Nephron (organoid): ENCODE data around the gene OTOP3.
A peak's percentile ranks its signal among the peaks of the same experiment; 100 is the strongest.

Source experiments
- H3K27ac Mint-ChIP-seq, 3 experiments: 2 replicates each; pipeline ENCODE4 v1.8.0; 2020; ENCODE audit warnings: mixed read lengths in 3 of 3, mild to moderate bottlenecking in 2 of 3, moderate library complexity in 1 of 3
- H3K27me3 Mint-ChIP-seq: 2 replicates; pipeline ENCODE4 v1.8.0; 2021; ENCODE audit warnings: low read depth, mild to moderate bottlenecking, moderate library complexity, mixed read lengths
- H3K36me3 Mint-ChIP-seq: 2 replicates; pipeline ENCODE4 v1.8.0; 2020; ENCODE audit warnings: low read depth, mixed read lengths
- H3K4me1 Mint-ChIP-seq: 2 replicates; pipeline ENCODE4 v1.8.0; 2020; ENCODE audit warnings: mixed read lengths
- H3K4me3 Mint-ChIP-seq, 3 experiments: 2 replicates each; pipeline ENCODE4 v1.8.0; 2020; ENCODE audit warnings: mild to moderate bottlenecking in 3 of 3, mixed read lengths in 3 of 3, moderate library complexity in 2 of 3
- H3K9me3 Mint-ChIP-seq: 2 replicates; pipeline ENCODE4 v1.8.0; 2020; ENCODE audit warnings: mixed read lengths
- CTCF ChIP-seq, 3 experiments: fragments of 200-600 bp; sonication (generic); IDR thresholded peaks; one replicate each; pipeline ENCODE4 v1.5.0; 2021; ENCODE audit warnings: antibody characterized with exemption in 3 of 3; ENCODE audit not compliant: unreplicated experiment in 3 of 3

OTOP3 gene

GRCh38 chr17:74959826-74960515 is 24.3 kb downstream of the OTOP3 start:
- TF ChIP-seq CTCF (IDR thresholded peaks at IDR 0.05; ENCODE audit: unreplicated experiment in 3 of 3): no peak
- no peak overlapping the region for H3K27ac Mint-ChIP-seq
- H3K9me3 Mint-ChIP-seq: no peaks in the 10 kb centered on the region
- peaks cover 37% of the 10 kb centered on the region for H3K27me3 Mint-ChIP-seq
- no peaks in the 10 kb centered on the region for H3K4me1 Mint-ChIP-seq
- no peaks in the 10 kb centered on the region for H3K36me3 Mint-ChIP-seq
- no peak overlapping the region for H3K4me3 Mint-ChIP-seq

- TF ChIP-seq CTCF (IDR thresholded peaks at IDR 0.05; ENCODE audit: unreplicated experiment in 3 of 3): peak; percentile 46 to 73 (median 53)
- Mint-ChIP-seq H3K27me3 (peaks cover 35% of the 10 kb centered on the region), H3K4me3 (no peak overlapping the region), H3K27ac (no peak overlapping the region), H3K9me3 (no peaks in the 10 kb centered on the region), H3K4me1 (no peaks in the 10 kb centered on the region), H3K36me3 (no peaks in the 10 kb centered on the region)
Observed at GRCh38 chr17:74960570-74961342, 25.1 kb downstream of the OTOP3 start.

GRCh38 chr17:74961657-74962350 is 26.1 kb downstream of the OTOP3 start:
- Mint-ChIP-seq H3K36me3 (no peaks in the 10 kb centered on the region), H3K4me1 (no peaks in the 10 kb centered on the region), H3K27me3 (peaks cover 29% of the 10 kb centered on the region), H3K9me3 (no peaks in the 10 kb centered on the region), H3K27ac (peak overlapping the region in 1 of 3 experiments; percentile 7), H3K4me3 (no peak overlapping the region)
- TF ChIP-seq CTCF (IDR thresholded peaks at IDR 0.05; ENCODE audit: unreplicated experiment in 3 of 3): peak; percentile 71 to 77 (median 77)

GRCh38 chr17:74962622-74963394 is 27.1 kb downstream of the OTOP3 start:
- peaks cover 25% of the 10 kb centered on the region for H3K27me3 Mint-ChIP-seq
- no peaks in the 10 kb centered on the region for H3K36me3 Mint-ChIP-seq
- no peak for TF ChIP-seq CTCF (IDR thresholded peaks at IDR 0.05; ENCODE audit: unreplicated experiment in 3 of 3)
- H3K27ac Mint-ChIP-seq: no peak overlapping the region
- no peaks in the 10 kb centered on the region for H3K4me1 Mint-ChIP-seq
- no peaks in the 10 kb centered on the region for H3K9me3 Mint-ChIP-seq
- H3K4me3 Mint-ChIP-seq: no peak overlapping the region

GRCh38 chr17:74963656-74964055 is 28.0 kb downstream of the OTOP3 start:
- no peak for TF ChIP-seq CTCF (IDR thresholded peaks at IDR 0.05; ENCODE audit: unreplicated experiment in 3 of 3)
- Mint-ChIP-seq H3K27ac (no peak overlapping the region), H3K27me3 (peaks cover 24% of the 10 kb centered on the region), H3K4me1 (no peaks in the 10 kb centered on the region), H3K9me3 (no peaks in the 10 kb centered on the region), H3K4me3 (no peak overlapping the region), H3K36me3 (no peaks in the 10 kb centered on the region)
